Lower lobe of right lung (tissue), 2 donors: Measurements from ENCODE around the gene ESR1. TPM values are rescaled to one million over a fixed set of nuclear protein-coding genes. Genes with fewer than 3 reads are reported as not detected.

Experiments
- ATAC-seq, 2 donors: fragments of 200-7000 bp; cut with Tn5 transposase; one replicate each; pipeline ENCODE4 v1.9.1; 2020 to 2022; ENCODE audit warnings: mild to moderate bottlenecking in 2 of 2, moderate library complexity in 2 of 2
- DNase-seq: peaks from one replicate; pipeline ENCODE4 v3.0.0-alpha.2; 2020
- H3K27ac ChIP-seq: fragments of 200-600 bp; one replicate; pipeline ENCODE4 v1.8.0; 2022
- H3K27me3 ChIP-seq: fragments of 200-600 bp; one replicate; pipeline ENCODE4 v1.8.0; 2022; ENCODE audit warnings: low read depth
- H3K36me3 ChIP-seq: fragments of 200-600 bp; one replicate; pipeline ENCODE4 v1.8.0; 2022; ENCODE audit warnings: mild to moderate bottlenecking
- H3K4me1 ChIP-seq: fragments of 200-600 bp; one replicate; pipeline ENCODE4 v1.8.0; 2022
- H3K4me3 ChIP-seq: fragments of 200-600 bp; one replicate; pipeline ENCODE4 v1.8.0; 2022; ENCODE audit warnings: mild to moderate bottlenecking
- H3K9me3 ChIP-seq: fragments of 200-600 bp; one replicate; pipeline ENCODE4 v1.8.0; 2022
- intact Hi-C: fragments of 100-400 bp; cut with DNase I; formaldehyde crosslinking; loops from one replicate; pipeline ENCODE4 v1.11.0; 2022
- total RNA-seq: library from RNA; stranded (reverse); fragmentation: NEBNext Ultra II Directional; extraction: Animal tissue kit (Norgen Biotek cat#: 25700); gene quantifications from one replicate; pipeline ENCODE4 v1.2.1, GENCODE V29; 2021
- TF ChIP-seq, protein P1 (sequence below): fragments of 200-600 bp; IDR thresholded peaks from one replicate; pipeline ENCODE4 v1.8.0; 2022; ENCODE audit warnings: antibody characterized with exemption, mild to moderate bottlenecking
- donor health status: DM: no; HTN: yes; CAD: no; lungs with severe emphysema.

ESR1 gene
- total RNA-seq, 1 donor from 2014 or later: 3.7 TPM

DNA sequence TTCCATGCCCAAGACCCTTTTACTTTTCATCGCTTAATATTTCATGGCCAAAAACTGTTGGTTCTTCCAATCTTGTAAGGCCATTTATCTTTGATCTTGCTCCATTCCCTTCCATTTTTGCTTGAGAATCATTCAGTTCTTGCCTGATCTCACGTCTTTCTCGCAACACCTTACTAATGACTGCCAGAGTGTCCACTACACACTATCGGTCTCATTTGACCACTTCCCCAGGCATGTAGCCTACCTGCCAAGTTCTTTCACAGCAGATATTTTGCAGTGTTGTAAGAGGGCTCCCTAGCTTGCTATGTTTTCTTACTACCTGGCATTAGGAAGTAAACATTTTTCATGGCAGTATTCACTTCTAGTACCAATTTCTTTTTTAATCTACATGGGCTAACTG is 248.0 kb downstream of the ESR1 start:
- Histone ChIP-seq H3K4me1 (no peaks in the 10 kb centered on the region), H3K4me3 (no peak overlapping the region), H3K36me3 (no peaks in the 10 kb centered on the region), H3K27ac (no peak overlapping the region), H3K9me3 (no peaks in the 10 kb centered on the region), H3K27me3 (no peaks in the 10 kb centered on the region)
- TF ChIP-seq, protein P1, sequence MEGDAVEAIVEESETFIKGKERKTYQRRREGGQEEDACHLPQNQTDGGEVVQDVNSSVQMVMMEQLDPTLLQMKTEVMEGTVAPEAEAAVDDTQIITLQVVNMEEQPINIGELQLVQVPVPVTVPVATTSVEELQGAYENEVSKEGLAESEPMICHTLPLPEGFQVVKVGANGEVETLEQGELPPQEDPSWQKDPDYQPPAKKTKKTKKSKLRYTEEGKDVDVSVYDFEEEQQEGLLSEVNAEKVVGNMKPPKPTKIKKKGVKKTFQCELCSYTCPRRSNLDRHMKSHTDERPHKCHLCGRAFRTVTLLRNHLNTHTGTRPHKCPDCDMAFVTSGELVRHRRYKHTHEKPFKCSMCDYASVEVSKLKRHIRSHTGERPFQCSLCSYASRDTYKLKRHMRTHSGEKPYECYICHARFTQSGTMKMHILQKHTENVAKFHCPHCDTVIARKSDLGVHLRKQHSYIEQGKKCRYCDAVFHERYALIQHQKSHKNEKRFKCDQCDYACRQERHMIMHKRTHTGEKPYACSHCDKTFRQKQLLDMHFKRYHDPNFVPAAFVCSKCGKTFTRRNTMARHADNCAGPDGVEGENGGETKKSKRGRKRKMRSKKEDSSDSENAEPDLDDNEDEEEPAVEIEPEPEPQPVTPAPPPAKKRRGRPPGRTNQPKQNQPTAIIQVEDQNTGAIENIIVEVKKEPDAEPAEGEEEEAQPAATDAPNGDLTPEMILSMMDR: no peak
- DNase-seq: no peak
- no peak for ATAC-seq
- intact Hi-C loops: no loop called here

- no peak for ATAC-seq
- no peak overlapping the region for H3K4me3 ChIP-seq
Measured at GRCh38 chr6:152057832-152058498, 250.5 kb downstream of the ESR1 start.

DNA sequence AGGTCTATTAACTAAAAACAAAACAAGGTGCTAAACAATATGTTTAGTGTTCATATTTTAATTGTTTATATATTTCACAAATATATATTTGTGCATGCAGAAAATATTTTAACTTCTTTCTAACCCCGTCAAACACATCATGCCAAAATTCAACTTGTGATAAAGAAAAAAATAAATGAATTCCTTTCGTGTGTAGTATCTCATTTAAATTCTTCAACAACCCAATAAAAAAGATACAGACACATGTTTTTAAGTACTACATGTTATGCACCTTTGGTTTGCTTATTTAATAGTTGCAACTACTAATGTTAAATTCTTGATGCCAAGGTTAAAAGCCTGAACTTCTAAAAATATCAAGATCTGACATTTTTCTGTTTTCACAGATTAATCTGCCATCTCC is 252.4 kb downstream of the ESR1 start:
- ATAC-seq: no peak

More at GRCh38 chr6:152057832-152058498, 250.5 kb downstream of the ESR1 start:
- TF ChIP-seq, protein P1: no peak
- Histone ChIP-seq H3K27me3 (no peaks in the 10 kb centered on the region), H3K9me3 (no peaks in the 10 kb centered on the region), H3K4me1 (no peaks in the 10 kb centered on the region), H3K36me3 (no peaks in the 10 kb centered on the region), H3K27ac (no peak overlapping the region)
- intact Hi-C loops: no loop called here
- DNase-seq: no peak

GRCh38 chr6:152062476-152062875 is 255.0 kb downstream of the ESR1 start:
- intact Hi-C loops: no loop called here
- Histone ChIP-seq H3K4me3 (no peak overlapping the region), H3K36me3 (no peaks in the 10 kb centered on the region), H3K9me3 (no peaks in the 10 kb centered on the region), H3K4me1 (no peaks in the 10 kb centered on the region), H3K27me3 (no peaks in the 10 kb centered on the region), H3K27ac (no peak overlapping the region)
- TF ChIP-seq, protein P1: no peak
- no peak for ATAC-seq
- no peak for DNase-seq

More for the DNA sequence above, 252.4 kb downstream of the ESR1 start:
- H3K27me3 ChIP-seq: no peaks in the 10 kb centered on the region
- no peaks in the 10 kb centered on the region for H3K4me1 ChIP-seq
- H3K27ac ChIP-seq: no peak overlapping the region
- TF ChIP-seq, protein P1: no peak
- no peaks in the 10 kb centered on the region for H3K36me3 ChIP-seq
- DNase-seq: no peak
- no peaks in the 10 kb centered on the region for H3K9me3 ChIP-seq
- no peak overlapping the region for H3K4me3 ChIP-seq
- intact Hi-C loops: no loop called here

- ATAC-seq (no peak), DNase-seq (no peak)
- no peak overlapping the region for H3K4me3 ChIP-seq
- TF ChIP-seq, protein P1: no peak
- H3K27me3 ChIP-seq: no peaks in the 10 kb centered on the region
- no peaks in the 10 kb centered on the region for H3K36me3 ChIP-seq
- intact Hi-C loops: no loop called here
- no peaks in the 10 kb centered on the region for H3K4me1 ChIP-seq
- H3K9me3 ChIP-seq: no peaks in the 10 kb centered on the region
- H3K27ac ChIP-seq: no peak overlapping the region
Measured at GRCh38 chr6:152063170-152063921, 255.9 kb downstream of the ESR1 start.
